ENCODE measurements around the gene MED12. TPM values are rescaled to one million over a fixed set of nuclear protein-coding genes. Genes with fewer than 3 reads are reported as not detected.

The MED12 gene
- total and polyA plus RNA-seq, 2 donors from 2014 or later, result 5.2 to 42.7 TPM

DNA sequence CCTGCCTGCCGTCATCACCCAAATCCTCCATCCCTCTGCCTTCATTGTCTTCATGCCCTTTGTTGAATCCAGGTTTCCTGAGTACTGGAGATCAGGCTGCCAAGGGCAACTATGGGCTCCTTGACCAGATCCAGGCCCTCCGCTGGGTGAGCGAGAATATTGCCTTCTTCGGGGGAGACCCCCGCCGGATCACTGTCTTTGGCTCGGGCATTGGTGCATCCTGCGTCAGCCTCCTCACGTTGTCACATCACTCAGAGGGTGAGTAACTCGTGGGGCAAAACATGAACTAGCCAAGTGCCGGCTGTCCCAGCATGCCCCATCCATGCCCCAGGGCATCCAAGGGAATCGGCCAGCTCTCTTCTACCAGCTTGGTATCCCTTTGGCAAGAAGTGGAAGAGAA, 45.7 kb downstream of the MED12 start:
- TF ChIP-seq, protein P1, sequence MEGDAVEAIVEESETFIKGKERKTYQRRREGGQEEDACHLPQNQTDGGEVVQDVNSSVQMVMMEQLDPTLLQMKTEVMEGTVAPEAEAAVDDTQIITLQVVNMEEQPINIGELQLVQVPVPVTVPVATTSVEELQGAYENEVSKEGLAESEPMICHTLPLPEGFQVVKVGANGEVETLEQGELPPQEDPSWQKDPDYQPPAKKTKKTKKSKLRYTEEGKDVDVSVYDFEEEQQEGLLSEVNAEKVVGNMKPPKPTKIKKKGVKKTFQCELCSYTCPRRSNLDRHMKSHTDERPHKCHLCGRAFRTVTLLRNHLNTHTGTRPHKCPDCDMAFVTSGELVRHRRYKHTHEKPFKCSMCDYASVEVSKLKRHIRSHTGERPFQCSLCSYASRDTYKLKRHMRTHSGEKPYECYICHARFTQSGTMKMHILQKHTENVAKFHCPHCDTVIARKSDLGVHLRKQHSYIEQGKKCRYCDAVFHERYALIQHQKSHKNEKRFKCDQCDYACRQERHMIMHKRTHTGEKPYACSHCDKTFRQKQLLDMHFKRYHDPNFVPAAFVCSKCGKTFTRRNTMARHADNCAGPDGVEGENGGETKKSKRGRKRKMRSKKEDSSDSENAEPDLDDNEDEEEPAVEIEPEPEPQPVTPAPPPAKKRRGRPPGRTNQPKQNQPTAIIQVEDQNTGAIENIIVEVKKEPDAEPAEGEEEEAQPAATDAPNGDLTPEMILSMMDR (IDR thresholded peaks at IDR 0.05; ENCODE audit: borderline replicate concordance, extremely low read depth, insufficient read depth), result no peak
- no peak for FAIRE-seq
- H3K4me1 ChIP-seq (ENCODE audit: control insufficient read depth in 2 of 3, insufficient read depth in 2 of 3, low read depth in 1 of 3, low read length in 3 of 3), result no peaks in the 10 kb centered on the region
- no peak for DNase-seq
- H3K9ac ChIP-seq (ENCODE audit: low read length in 3 of 3), result no peak overlapping the region
- no peak overlapping the region for H3K27ac ChIP-seq (ENCODE audit: low read depth in 2 of 2, low read length in 2 of 2)
- H3K36me3 ChIP-seq (ENCODE audit: control insufficient read depth in 2 of 3, insufficient read depth in 3 of 3, low read length in 3 of 3), result no peaks in the 10 kb centered on the region
- no peak overlapping the region for H3K4me3 ChIP-seq (ENCODE audit: low read length in 3 of 3)
- intact Hi-C loops (cut with DNase I), result no loop called here
- no peaks in the 10 kb centered on the region for H3K9me3 ChIP-seq (ENCODE audit: control insufficient read depth in 2 of 3, insufficient read depth in 1 of 3, low read length in 3 of 3)
- no peaks in the 10 kb centered on the region for H3K27me3 ChIP-seq (ENCODE audit: control insufficient read depth, insufficient read depth, low read length)

DNA sequence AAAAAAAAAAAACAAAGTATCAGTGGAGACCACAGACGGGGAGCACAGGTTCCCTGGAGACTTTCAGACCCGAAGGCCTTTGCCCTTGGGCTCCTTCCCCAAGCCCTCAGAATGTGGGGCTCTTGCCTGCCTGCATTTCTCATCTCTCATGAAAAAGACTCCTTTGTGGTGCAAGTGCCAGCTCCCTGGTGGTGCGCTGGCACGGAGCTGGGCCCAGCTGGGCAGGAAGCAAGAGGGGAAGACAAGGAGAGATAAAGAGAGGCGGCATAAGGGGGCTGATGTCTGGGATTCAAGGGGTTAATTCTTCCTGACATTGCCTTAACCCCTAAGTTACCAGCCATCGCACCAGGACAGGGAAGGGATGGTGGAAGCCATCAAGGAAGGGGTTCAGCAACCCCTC, 48.1 kb downstream of the MED12 start:
- FAIRE-seq (no peak), DNase-seq (no peak)
- TF ChIP-seq, protein P1 (IDR thresholded peaks at IDR 0.05; ENCODE audit: borderline replicate concordance, extremely low read depth, insufficient read depth), result no peak
- Histone ChIP-seq H3K4me1 (ENCODE audit: control insufficient read depth in 2 of 3, insufficient read depth in 2 of 3, low read depth in 1 of 3, low read length in 3 of 3) (no peaks in the 10 kb centered on the region), H3K4me3 (ENCODE audit: low read length in 3 of 3) (no peak overlapping the region), H3K27ac (ENCODE audit: low read depth in 2 of 2, low read length in 2 of 2) (no peak overlapping the region), H3K36me3 (ENCODE audit: control insufficient read depth in 2 of 3, insufficient read depth in 3 of 3, low read length in 3 of 3) (no peaks in the 10 kb centered on the region), H3K9ac (ENCODE audit: low read length in 3 of 3) (no peak overlapping the region), H3K9me3 (ENCODE audit: control insufficient read depth in 2 of 3, insufficient read depth in 1 of 3, low read length in 3 of 3) (no peaks in the 10 kb centered on the region), H3K27me3 (ENCODE audit: control insufficient read depth, insufficient read depth, low read length) (no peaks in the 10 kb centered on the region)
- intact Hi-C loops (cut with DNase I), result no loop called here

DNA sequence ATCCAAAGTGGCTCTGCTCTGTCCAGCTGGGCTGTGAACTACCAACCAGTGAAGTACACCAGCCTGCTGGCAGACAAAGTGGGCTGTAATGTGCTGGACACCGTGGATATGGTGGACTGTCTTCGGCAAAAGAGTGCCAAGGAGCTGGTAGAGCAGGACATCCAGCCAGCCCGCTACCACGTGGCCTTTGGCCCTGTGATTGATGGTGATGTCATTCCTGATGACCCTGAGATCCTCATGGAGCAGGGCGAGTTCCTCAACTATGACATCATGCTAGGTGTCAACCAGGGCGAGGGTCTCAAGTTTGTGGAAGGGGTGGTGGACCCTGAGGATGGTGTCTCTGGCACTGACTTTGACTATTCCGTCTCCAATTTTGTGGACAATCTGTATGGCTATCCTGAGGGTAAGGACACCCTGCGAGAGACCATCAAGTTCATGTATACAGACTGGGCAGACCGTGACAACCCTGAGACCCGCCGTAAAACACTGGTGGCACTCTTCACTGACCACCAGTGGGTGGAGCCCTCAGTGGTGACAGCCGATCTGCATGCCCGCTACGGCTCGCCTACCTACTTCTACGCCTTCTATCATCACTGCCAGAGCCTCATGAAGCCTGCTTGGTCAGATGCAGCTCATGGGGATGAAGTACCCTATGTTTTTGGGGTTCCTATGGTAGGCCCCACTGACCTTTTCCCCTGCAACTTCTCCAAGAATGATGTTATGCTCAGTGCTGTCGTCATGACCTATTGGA, 48.8 kb downstream of the MED12 start:
- intact Hi-C loops (cut with DNase I), result no loop called here
- TF ChIP-seq, protein P1 (IDR thresholded peaks at IDR 0.05; ENCODE audit: borderline replicate concordance, extremely low read depth, insufficient read depth), result no peak
- H3K4me3 ChIP-seq (ENCODE audit: low read length in 3 of 3), result no peak overlapping the region
- no peak overlapping the region for H3K9ac ChIP-seq (ENCODE audit: low read length in 3 of 3)
- H3K27me3 ChIP-seq (ENCODE audit: control insufficient read depth, insufficient read depth, low read length), result no peaks in the 10 kb centered on the region
- no peaks in the 10 kb centered on the region for H3K36me3 ChIP-seq (ENCODE audit: control insufficient read depth in 2 of 3, insufficient read depth in 3 of 3, low read length in 3 of 3)
- H3K4me1 ChIP-seq (ENCODE audit: control insufficient read depth in 2 of 3, insufficient read depth in 2 of 3, low read depth in 1 of 3, low read length in 3 of 3), result no peaks in the 10 kb centered on the region
- H3K27ac ChIP-seq (ENCODE audit: low read depth in 2 of 2, low read length in 2 of 2), result no peak overlapping the region
- H3K9me3 ChIP-seq (ENCODE audit: control insufficient read depth in 2 of 3, insufficient read depth in 1 of 3, low read length in 3 of 3), result no peaks in the 10 kb centered on the region
- DNase-seq (no peak), FAIRE-seq (no peak)

Data from kidney (tissue), 14 donors.